NCI-H1092 (cell line): Measurements from ENCODE around the gene RGS21.
"Not testable (repeated sequence)": the region's sequence is repeated elsewhere in the genome, so short reads cannot be mapped to it uniquely, and the experiment has no call there.

Experiments
- DNase-seq: peaks from one replicate; lab custom pipeline; 2025; lab: John Stamatoyannopoulos, UW

The RGS21 gene

GRCh38 chr1:192316942-192317450 lies at the start of gene RGS21:
TSS of gene RGS21 (plus strand) at chr1:192316992. CDS start at chr1:192343037, 26,045 bp downstream.
- DNase-seq, result no peak

GRCh38 chr1:192268468-192269052 lies 48.2 kb upstream of the RGS21 start:
- no peak for DNase-seq

- DNase-seq, result no peak
Measured at GRCh38 chr1:192270398-192270797, 46.4 kb upstream of the RGS21 start.

- DNase-seq, result no peak
Measured at GRCh38 chr1:192272732-192273131, 44.1 kb upstream of the RGS21 start.

- DNase-seq, result no peak
Measured at GRCh38 chr1:192274588-192274987, 42.2 kb upstream of the RGS21 start.

- DNase-seq, result no peak
Measured at GRCh38 chr1:192277635-192278034, 39.2 kb upstream of the RGS21 start.

GRCh38 chr1:192284927-192285326 lies 31.9 kb upstream of the RGS21 start:
- no peak for DNase-seq

GRCh38 chr1:192303029-192303428 lies 13.8 kb upstream of the RGS21 start:
- DNase-seq, result no peak

- not testable (repeated sequence) for DNase-seq
Measured at GRCh38 chr1:192308314-192308713, 8.5 kb upstream of the RGS21 start.

GRCh38 chr1:192311281-192311680 lies 5.5 kb upstream of the RGS21 start:
- DNase-seq, result no peak

GRCh38 chr1:192327997-192328396 lies 11.2 kb downstream of the RGS21 start:
- DNase-seq, result no peak

GRCh38 chr1:192342842-192343241 lies 26.1 kb downstream of the RGS21 start:
- no peak for DNase-seq

GRCh38 chr1:192343344-192343743 lies 26.6 kb downstream of the RGS21 start:
- no peak for DNase-seq

- DNase-seq, result no peak
Measured at GRCh38 chr1:192349314-192349713, 32.5 kb downstream of the RGS21 start.

- DNase-seq, result no peak
Measured at GRCh38 chr1:192350356-192350755, 33.6 kb downstream of the RGS21 start.

- no peak for DNase-seq
Measured at GRCh38 chr1:192351550-192351949, 34.8 kb downstream of the RGS21 start.

- no peak for DNase-seq
Measured at GRCh38 chr1:192357924-192358323, 41.1 kb downstream of the RGS21 start.

- no peak for DNase-seq
Measured at GRCh38 chr1:192358402-192358801, 41.6 kb downstream of the RGS21 start.

- no peak for DNase-seq
Measured at GRCh38 chr1:192358822-192359221, 42.0 kb downstream of the RGS21 start.

GRCh38 chr1:192363177-192363576 lies 46.4 kb downstream of the RGS21 start:
- no peak for DNase-seq

- DNase-seq, result no peak
Measured at GRCh38 chr1:192367436-192367835, 50.6 kb downstream of the RGS21 start.

- DNase-seq, result no peak
Measured at GRCh38 chr1:192375306-192375705, 58.5 kb downstream of the RGS21 start.

GRCh38 chr1:192376374-192376773 lies 59.6 kb downstream of the RGS21 start:
- no peak for DNase-seq

- DNase-seq, result no peak
Measured at GRCh38 chr1:192378276-192378675, 61.5 kb downstream of the RGS21 start.
